Kasumi-1 (cell line): ENCODE results near the gene RBM4.
A peak's percentile ranks its signal among the peaks of the same experiment; 100 is the strongest.

Experiments
- DNase-seq, 2 experiments: peaks; one replicate each; lab custom pipeline; 2025; lab: John Stamatoyannopoulos, UW

The RBM4 gene

DNA sequence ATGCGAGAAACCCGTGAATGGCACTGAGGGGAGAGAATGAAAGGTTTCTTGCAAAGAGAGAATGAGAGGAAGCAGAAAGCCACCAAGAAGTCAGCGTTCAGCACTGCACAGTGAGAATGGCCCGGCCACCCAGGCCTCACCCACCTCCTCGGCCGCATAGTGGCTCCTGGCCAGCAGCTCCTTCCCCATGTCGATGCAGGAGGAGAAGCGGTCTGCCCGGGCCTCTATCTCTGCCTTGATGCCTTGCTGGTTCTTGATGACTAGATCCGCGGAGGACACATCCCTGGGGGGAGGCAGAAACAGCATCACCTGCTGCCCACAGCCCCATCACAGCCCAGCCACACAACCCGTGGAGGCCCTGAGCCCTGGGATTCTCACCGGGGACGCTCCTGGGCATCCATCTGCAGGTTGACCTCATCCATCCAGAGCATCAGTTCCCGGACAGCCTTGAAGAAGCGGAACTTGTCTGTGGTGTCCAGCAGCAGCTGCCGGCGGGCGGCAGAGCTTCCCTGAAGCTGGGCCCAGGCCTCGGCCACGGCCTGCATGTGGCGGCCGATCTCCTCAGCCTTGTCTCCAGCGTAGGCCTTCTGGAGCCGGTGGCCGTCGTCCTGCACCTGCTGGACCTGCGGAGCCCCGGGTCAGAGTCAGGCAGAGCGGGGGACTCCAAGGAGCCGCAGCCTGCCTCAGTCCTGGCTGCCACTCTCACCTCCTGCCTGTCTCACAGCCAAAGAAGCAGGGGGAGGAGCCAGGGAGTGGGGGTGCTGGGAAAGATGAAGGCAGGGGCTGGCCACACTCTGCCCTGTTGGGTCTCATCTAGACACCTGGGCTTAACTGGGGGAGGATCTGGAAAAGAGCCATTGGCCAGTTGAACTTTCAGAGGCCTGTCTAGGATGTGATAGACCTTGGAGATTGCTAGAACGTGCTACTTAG is 51.4 kb downstream of the RBM4 start:
- no peak for DNase-seq

DNA sequence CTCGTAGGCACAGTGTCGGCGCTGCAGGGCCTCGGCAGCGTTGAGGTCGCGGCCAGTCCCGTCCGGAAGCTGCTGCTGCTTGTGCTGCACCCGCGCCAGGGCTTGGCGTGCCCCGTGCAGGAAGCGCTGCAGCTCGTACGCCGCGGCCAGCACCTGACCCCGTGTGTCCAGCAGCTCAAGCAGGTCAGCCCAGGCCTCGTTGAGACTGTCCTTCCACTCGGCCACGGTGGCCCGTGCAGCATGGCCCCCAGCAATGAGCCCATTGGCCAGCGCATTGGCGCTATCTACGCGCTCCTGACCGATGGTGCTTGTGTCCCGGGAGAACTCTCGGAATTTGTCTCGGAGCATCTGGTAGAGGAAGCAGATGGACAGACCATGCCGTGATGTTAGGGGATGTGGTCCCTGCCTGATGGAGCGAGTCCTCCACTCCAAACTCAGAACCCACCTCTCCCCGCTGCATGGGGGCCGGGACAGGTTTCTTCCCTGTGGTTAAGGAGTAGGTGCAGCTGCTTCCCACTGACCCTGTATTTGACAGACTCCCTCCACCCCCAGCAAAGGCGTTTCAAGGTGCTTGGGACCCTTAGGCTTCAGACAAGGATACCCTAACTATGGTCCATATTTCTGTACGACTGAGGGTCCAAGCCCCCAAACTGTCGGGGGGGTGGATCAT is 52.9 kb downstream of the RBM4 start:
- DNase-seq = no peak

DNA sequence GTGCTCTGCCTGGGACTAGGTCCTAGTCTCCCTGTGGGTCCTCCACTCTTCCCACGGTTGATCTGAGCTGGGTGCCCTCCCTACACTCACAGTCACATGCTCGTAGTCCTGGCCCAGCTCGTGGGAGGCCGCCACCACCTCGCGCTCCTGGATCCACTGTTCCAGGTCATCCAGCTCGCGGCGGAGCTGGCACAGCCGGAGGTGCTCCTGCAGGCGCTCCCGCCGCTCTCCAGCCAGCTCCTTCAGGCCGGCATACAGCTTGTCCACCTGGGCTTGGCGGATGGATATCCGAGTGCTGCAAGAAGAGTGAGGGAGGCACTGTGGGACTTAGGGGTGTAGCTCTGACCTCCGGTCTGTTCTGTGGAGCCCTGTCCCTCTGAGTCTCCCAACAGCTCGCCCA is 53.9 kb downstream of the RBM4 start:
- DNase-seq = no peak

DNA sequence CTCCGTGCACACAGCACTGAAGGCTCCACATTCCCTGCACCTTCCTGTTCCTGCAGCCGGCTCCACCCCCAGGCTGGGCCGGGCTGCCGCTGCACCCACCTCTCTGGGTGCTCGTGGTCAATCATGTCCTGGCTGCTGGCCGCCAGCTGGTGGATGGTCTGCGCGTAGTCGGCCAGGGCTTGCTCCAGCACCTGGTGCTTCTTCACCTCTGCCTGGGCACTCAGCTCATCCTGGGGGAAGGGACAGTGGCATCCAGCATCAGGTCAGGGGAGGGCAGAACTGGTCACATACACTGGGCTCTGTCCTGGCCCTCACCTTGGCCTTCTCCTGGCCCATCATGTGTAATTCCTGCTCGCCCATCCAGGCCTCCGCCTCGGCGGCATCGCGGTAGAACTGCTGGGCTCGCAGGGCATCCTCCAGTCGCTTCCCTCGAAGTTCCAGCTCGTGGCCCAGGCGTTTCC is 54.4 kb downstream of the RBM4 start:
- no peak for DNase-seq

DNA sequence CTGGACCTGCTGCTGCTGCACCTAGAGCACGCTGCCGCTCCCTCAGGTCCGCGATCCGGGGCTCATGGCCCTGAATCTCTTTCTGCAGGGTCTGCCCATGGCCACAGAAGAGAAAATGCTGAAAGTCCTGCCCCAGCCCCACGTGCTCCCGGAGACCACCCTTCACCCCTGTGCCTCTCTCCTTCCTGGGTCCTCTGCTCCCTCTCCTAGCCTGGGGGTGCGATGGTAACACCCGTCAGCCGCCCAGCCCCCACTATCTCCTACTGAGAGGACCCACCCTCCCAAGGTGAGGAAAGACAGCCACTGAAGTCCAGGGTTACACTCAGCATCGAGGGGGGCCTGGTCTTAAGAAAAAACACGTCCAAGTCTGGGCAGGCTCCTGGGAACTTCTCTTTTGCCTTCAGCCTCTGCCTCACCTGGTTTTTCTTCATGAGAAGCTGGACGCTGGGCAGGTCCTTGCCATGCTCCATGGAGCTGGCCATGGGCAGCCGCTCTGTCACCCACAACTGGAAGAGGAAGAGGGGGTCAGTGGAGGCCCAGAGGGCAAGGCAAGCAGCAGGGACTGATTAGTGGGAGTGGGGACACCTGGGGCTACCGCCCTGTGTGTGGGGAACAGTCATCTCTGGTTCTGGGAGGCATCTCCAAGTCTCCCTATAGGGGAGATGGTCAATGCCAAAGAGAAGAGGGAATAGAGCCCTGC is 55.0 kb downstream of the RBM4 start:
- DNase-seq = no peak

DNA sequence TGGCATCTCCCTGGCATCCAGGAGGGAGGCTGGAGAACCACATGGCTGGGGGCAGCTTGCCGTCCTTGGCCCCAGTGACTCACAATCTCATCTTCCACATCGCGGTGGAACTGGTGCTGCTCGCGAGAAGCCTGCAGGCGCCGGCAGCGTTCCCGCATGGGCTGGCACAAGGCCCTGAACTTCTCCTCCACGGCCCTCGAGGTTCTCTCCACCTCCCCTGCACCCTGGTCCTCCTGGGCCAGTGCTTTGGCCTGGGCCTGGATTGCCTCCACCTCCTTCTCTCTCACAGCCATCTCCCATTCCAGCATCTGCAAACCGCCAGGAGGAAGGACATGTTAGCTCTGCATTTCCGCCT is 55.5 kb downstream of the RBM4 start:
- no peak for DNase-seq

DNA sequence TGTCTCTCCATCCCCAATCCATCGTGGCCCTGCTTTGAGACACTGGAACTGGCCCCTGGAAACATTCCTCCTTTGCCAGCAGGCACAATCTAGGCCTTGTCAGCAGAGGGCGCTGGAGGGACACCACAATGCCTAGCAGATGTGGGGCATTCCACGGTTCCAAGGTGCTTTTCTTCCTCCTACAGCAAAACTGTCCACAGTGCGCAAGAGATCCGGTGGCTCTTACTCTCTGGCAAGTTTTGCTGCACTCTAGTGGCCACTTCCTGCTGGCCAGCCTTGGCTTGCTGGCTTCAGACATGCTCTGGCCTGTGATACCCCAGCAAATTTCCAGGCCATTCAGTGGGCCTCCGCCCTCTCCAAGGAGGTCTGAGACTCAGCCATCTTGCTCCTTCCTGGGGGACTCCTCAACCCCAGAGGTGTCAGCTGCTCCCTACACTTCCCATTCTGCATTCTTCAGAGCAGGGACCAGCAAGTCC is 56.3 kb downstream of the RBM4 start:
- peak; percentile 85 to 87 for DNase-seq
